Endothelial cell of hepatic sinusoid (primary cell): ENCODE measurements around the gene IL36B.
"Not testable (repeated sequence)": the region's sequence is repeated elsewhere in the genome, so short reads cannot be mapped to it uniquely, and the experiment has no call there.

ENCODE experiments used
- in situ Hi-C: cut with HindIII; loops from 2 replicates; pipeline ENCODE4 v1.10.0; 2017; ENCODE audit warnings: low sequenced_read_pairs

Gene IL36B

DNA sequence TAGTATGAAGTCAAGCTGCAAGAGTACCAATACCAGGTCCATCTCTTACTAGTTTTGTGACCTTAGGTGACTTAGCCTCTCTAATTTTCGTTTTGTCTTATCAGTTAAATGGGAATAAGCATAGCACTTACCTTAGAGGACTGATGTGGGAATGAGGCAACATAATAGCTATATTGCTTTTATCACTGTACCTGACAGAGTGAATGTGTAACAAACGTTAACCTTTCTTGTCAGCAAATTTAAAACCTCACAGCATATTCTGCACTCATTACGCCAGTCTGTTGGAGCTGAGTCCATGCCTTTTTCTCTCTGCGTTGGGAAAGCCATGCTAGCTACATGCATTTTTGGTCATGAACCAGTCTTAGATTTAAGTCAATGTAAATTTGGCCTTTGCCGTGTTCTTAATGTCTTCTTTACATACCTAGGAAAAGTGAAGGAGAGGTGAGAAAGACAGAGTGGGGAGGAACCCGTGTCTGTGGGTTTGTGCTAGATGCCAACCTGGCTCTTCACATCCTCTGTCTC, at the start of gene IL36B:
Gene IL36B (minus strand): TSS at position 472 of the 522 bp plus-strand sequence.
- in situ Hi-C loops = no loop called here

DNA sequence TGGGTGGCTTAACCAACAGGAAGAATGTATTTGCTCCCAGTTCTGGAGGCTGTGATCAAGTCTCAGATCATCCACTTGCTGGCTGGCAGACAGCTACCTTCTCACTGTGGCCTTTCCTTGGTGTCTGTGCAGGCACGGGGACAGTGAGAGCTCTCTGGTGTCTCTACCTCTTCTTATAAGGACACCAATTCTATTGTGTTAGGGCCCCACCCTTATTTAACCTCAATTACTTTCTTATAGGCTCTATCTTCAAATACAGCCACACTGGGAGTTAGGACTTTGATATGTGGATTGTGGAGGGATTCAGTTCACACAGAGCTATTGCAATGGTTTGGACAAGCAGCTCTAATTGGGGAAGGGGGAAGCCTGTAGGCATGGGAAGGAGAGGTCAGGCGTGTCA, 49.5 kb upstream of the IL36B start:
- in situ Hi-C loops = no loop called here

DNA sequence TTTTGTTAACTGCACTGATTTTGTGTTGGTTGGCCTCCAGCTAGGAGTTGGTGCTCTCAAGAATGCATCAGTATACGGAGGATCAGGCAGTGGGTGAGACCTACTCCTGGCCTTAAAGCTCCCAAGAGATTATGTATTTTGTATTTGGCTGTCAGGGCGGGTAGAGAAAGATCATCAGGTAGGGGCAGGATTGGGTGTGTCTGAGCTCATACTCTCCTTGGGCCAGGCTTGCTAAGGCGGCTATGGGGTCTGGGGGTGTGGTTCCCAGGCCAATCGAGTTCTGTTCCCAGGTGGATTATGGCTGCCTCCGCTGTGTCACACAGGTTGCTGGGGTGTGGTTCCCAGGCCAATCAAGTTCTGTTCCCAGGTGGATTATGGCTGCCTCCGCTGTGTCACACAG, 45.9 kb upstream of the IL36B start:
- in situ Hi-C loops = no loop called here

DNA sequence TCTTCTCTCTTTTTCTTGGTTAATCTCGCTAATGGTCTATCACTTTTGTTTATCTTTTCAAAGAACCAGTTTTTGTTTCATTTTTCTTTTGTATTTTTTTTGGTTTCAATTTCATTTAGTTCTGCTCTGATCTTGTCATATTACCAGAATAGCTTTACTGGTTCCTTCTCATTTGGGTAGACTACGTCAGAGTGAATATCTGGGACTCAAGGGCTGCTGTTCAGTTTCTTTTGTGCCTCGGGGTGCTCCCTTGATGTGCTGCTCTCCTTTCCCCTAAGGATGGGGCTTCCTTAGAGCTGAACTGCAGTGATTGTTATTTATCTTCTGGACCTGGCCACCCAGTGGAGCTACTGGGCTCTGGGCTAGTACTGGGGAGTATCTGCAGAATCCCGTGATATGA, 45.4 kb upstream of the IL36B start:
- in situ Hi-C loops = no loop called here

DNA sequence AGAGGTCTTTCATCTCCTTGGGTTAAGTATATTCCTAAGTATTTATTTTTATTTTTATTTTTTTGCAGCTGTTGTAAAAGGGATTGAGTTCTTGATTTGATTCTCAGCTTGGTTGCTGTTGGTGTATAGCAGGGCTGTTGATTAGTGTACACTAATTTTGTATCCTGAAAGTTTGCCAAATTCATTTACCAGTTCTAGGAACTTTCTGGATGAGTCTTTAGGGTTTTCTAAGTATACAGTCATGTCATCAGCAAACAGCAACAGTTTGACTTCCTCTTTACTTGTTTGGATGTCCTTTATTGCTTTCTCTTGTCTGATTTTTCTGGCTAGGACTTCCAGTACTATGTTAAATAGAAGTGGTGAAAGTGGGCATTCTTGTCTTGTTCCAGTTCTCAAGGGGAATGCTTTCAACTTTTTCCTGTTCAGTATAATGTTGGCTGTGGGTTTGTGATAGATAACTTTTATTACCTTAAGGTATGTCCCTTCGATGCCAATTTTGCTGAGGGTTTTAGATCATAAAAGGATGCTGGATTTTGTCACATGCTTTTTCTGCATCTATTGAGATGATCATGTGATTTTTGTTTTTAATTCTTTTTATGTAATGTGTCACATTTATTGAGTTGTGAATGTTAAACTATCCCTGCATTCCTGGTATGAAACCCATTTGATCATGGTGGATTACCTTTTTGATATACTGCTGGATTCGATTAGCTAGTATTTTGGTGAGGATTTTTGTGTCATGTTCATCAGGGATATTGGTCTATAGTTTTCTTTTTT, 44.4 kb upstream of the IL36B start:
- in situ Hi-C loops = not testable (repeated sequence)

DNA sequence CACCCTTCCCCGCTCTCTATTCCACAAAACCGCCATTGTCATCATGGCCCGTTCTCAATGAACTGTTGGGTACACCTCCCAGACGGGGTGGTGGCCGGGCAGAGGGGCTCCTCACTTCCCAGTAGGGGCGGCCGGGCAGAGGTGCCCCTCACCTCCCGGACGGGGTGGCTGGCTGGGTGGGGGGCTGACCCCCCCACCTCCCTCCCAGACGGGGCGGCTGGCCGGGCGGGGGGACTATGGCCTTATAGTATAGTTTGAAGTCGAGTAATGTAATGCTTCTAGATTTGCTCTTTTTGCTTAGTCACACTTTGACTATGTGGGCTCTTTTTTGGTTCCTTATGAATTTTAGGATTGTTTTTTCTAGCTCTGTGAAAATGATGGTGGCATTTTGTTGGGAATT, 43.6 kb upstream of the IL36B start:
- in situ Hi-C loops = not testable (repeated sequence)

DNA sequence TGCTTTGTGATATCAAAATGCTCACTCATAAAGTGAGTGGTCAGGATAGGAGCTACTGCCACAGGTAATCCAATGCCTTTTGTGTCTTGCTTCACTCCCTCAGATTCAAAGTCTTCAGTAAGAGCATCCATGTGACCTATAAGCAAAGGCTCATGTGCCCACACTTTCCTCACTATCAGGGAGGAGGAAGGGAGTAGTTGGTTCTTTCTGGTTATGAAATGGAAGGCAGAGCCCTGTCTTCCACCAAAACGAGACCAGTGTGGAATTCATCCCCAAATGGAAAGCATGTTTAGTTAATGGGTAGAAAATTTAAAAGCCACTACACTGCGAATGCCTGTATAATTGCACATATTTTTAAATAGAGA, 40.9 kb upstream of the IL36B start:
- in situ Hi-C loops = no loop called here

DNA sequence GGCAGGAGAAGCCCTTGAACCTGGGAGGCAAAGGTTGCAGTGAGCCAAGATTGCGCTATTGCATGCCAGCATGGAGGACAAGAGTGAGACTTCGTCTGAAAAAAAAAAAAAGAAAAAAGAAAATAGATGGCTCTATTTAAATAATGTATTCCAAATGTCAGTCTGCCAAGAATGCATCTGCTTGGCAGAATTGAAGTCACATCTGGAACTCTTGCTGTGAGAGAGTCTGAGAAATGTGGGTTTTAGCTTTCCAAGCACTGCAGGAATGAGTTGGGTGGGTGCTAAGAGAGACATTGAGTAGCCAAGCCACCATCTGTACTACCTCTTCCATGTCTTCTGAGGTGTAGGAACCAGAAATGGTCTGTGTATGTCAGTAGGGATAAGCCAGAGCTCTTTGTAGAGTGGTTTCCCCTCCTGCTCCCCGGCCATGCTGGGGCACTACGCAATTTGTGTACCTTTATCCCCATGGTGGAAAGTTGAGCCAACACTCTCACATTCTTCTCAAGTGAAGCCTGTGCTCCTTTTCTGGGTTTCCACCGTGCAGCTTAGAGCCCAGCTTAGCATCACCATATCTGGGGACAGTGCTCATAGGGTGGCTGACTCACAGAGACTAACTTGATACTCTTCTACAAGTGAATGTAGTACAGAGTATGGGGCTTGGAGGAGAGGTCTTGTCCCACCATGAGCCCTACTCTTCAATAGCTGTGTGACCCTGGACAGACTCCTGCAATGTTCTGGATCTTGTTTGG, 40.4 kb upstream of the IL36B start:
- in situ Hi-C loops = no loop called here

DNA sequence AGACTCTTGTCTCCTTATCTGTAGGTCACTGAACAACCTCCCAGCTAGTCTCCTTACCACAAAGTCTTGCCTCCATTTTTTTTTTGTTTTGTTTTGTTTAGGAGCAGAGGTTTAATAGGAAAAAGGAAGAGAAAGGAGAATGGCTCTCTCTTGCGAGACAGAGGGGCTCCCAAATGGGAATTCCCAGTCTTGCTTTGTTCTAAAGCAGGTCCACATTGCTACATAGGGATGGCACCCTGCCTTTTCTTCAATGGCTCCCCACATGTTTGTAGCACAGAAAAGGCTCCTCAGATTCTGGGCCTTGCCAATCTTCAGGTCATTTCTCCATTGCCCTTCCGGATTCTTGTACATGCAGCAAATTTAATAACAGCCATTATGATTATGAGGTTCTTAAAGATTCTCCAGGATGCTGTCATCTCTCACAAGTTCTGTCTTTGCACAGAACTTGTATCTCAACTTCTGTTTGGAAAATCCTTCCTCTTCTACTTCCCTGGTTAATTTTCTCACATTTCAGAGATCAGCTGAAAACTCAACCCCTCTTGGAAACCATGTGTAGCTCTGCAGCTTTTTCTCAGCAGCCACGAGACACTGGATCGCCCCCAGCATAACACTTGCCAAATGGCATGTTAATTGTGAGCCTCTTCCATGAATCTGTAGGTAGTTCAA, 38.7 kb upstream of the IL36B start:
- in situ Hi-C loops = no loop called here

DNA sequence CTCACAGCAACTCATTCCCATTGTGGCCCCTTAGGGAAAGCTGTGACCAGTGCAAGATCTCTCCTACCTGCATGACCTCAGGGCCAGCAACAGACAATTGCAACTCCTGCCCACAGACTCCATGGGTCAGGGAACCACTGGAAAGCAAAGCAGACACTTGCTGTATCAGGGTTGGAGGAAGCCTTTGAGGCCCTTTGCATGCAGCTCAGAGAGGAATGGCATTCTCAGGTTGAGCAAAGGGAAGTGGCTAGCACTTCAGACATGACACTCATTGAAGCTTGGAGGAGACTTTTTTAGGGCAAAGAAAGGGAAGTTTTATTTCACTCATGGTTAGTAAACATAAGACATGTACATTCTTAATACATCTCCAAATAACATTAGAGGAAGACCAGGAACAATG, 37.2 kb upstream of the IL36B start:
- in situ Hi-C loops = no loop called here

DNA sequence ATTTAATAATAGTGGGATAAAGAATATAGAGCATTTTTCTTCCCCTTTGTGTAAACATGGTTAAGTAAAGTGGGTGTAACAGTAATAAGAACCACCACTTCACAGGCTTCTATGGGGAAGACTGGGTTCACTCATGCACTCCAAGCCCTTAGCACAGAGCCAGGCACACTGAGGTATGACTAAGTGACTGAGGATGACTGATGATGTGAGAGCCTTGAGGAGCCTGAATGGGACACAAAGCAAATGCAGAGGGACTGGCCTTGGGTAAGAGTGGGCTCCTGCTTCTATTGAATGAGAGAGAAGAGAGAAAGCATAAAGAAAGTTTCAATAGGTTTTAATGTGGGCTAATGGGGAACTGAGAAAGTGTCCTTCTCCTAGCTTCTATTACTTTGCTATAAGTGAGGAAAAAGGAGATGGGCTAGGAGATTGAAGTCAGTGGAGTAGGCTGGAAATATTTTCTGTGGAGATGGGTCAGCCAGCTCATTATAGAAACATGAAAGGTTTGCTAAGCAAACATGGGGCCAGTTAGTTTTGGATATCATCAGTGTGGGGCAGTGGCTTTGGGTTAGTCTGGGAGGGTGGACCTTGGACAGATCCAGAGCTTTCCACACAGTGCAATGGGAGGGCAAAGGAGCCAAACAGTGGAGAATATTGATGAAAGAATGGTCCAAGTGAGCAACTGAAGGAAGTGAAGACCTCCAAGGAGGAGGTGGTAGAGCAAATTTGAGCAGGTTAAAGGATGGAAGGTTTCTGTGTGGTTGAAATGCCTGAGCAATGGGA, 35.7 kb upstream of the IL36B start:
- in situ Hi-C loops = no loop called here

DNA sequence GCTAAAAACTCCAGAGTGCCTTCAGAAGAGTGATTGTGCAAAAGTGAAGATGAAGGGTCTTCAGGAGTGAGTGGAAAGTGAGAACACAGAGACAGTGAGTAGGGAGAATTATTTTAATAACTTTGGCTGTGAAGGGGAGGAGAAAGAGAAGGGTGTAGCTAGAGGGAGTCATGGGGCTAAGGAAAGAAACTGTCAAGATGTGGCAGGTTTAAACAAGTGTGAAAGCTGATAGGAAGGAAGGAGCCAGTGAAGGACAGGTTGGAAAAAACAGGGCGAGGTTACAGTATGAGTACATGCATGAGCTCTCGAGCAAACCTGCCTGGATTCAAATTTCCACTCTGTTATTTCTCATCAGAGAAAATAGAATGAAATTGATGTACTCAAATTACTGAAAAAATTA, 32.9 kb upstream of the IL36B start:
- in situ Hi-C loops = no loop called here

DNA sequence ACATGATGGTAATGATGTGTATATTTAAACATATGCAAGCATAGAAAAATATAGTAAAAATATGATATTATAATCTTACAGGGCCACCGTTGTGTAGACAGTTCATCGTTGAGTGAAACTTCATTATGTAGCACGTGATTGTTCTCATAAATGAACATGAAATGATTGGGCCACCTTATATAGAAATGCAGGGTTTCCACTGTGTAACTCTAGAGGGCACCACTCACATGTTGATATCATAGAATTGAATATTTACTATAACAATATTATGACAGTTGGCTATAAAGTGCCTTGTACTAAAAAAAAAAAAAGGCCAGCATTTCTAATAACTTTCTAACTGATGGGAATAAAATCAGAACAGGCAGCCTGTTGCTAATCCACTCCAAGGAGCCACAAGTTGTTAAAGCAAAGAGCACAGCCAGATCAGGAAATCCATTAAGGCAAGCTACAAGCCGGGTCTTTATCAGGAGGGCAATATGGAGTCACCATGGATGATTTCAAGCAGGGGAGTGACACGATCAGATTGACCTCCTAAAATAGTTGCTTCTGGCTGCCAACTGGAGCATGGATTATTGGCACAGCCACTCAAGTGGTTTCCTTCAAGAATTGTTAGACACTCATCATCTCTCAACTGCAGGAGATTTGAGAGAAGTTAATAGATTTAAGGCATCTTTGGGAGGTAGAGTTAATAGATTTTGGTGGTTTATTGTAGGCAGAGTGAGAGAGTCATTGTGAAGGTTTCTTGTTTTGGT, 31.8 kb upstream of the IL36B start:
- in situ Hi-C loops = no loop called here

DNA sequence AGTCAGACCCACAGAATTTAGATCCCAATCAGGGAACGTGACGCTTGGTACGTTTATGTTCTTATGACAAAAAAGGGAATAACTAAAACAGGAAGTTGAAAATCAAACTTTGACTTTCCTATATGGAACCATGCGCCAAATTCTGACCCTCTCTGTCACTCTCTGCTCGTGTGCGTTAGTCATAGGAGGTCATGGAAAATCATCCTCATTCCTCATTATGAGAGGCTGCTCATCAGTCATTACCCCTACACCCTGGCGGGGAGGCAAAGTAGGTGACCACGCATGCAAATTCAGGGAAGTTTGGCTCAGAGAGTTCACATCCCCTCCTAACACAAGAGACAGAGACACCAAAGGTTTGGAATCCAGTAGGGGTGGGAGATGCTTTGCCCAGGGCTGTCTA, 30.6 kb upstream of the IL36B start:
- in situ Hi-C loops = no loop called here

DNA sequence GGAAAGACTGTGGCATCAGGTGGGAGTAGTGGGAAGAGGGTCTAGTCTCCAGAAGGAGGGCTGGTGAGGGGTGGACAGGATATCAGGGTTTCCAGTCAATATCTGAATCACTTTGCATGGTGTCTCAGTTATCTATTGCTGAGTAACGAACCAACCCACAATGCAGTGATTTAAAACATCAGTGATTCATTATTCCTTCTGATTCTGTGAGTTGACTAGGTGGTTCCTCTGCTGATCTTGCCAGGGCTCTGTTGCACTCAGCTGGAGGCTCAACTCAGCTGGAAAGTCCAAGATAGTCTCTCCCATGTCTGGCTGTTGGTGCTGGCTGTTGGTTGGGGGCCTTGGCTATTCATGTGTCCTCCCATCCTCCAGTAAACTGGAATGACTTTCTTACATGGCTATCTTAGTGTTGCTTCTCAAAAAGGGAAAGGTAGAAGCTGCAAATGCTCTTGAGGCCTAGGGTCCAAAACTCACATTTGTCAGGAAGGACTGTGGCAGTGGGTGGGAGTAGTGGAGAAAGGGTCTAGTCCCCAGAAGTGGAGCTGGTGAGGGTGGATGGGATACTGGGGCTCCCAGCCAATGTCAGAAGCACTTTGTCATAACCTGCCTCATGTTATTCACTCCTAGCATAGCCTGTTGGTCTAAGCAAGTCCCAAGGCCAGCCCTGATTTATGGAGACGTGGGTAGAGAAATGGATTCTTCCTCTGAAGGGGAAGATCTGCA, 29.0 kb upstream of the IL36B start:
- in situ Hi-C loops = no loop called here

DNA sequence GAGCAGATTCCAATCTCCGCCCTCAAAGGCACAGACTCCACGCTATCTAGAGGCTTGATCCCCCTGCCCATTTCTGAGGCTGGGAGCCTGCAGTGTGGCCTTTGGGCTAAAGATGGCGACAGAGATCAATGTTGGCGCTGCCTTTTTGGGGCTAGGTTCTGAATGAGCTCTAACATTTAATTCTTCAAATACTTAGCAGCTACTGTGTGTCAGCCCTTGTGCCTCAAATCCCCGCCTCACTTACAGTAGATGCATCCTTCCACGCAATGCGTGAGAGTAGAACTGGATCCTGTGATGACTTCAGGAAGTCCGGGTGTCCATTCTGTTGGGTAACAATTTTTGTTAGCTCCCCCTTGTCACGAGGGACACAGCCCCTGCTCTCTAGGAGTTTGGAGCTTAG, 27.5 kb upstream of the IL36B start:
- in situ Hi-C loops = no loop called here

DNA sequence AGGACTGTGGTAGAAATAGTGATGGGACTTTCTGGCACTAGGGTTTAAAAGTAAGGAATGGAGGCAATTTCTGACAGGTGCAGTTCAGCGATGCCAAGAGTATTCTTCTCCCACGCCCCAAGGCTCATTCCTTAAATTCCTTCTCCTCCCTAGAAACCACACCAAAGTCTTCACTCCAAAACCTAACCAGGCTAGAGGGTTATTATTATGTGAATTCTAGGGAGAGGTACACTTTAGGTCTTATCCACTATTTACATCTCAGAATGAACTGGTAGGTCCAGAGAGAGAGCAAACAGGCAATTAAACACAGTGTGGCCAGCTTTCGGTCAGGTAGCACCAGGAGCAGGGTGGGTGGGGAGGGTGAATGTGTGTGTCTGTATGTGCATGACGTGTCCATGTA, 26.5 kb upstream of the IL36B start:
- in situ Hi-C loops = no loop called here

DNA sequence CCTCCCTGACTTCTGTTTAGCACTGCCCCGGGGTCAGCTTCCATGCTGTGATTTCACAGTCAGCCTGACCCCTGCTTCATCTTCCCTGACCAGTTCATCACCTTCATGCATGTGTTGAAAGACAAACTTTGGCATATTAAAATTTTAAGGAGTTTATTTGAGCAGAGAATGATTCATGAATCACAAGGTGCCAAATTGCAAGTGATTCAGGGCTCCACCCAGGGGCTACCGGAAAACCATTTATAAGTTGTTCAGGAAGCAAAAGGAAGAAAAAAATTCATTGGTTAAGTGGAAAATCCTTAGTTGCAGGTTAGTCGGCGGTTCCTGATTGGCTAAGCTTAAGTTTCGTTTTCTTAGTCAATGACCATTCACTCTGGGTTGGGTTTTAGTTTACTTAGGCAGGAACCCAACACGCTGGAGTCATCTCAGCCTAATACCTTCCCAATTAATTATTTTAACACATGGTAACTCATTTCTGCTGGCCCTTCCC, 25.7 kb upstream of the IL36B start:
- in situ Hi-C loops = no loop called here

DNA sequence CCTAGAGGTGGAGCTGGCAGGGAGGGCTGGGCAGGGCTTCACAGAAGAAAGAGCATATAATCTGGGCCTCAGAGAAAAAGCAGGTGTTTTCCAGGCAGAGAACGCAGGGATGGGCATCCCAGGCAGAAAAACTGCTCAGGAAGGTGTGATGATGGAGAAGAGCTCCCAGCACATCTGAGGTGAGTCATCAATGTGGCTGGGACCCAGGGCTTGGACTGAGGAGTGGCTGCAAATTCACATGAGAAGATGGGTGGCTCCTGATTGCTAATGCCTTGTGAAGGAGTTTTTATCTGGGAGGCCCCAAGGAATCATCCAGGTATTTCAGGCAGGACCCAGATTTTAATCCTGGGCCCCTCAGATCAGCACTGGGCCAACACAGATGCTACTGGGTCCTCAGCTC, 25.3 kb upstream of the IL36B start:
- in situ Hi-C loops = no loop called here
